Measurements from ENCODE around the gene ZBTB20. TPM values are rescaled to one million over a fixed set of nuclear protein-coding genes. Genes with fewer than 3 reads are reported as not detected.

ZBTB20 gene
- total and polyA plus RNA-seq, 2 experiments from 2014 or later, result 15.7 to 37.3 TPM

GRCh38 chr3:114440700-114441099 lies 706.4 kb downstream of the ZBTB20 start:
- Histone ChIP-seq H3K27me3 (no peaks in the 10 kb centered on the region), H3K4me1 (ENCODE audit: low read depth) (peaks cover 35% of the 10 kb centered on the region), H3K4me3 (no peak overlapping the region), H3K27ac (peak overlapping the region; percentile 37), H3K36me3 (no peaks in the 10 kb centered on the region), H3K9me3 (ENCODE audit: low read depth) (no peaks in the 10 kb centered on the region)
- no peak for TF ChIP-seq CTCF (IDR thresholded peaks at IDR 0.05; ENCODE audit: low read depth, low read length)
- DNase-seq (ENCODE audit: low read depth in 1 of 2, low spot score in 1 of 2), result no peak

- no peak overlapping the region for H3K4me3 ChIP-seq
- no peak for DNase-seq (ENCODE audit: low read depth in 1 of 2, low spot score in 1 of 2)
- no peaks in the 10 kb centered on the region for H3K27me3 ChIP-seq
- no peak overlapping the region for H3K27ac ChIP-seq
- no peak for TF ChIP-seq CTCF (IDR thresholded peaks at IDR 0.05; ENCODE audit: low read depth, low read length)
- no peaks in the 10 kb centered on the region for H3K9me3 ChIP-seq (ENCODE audit: low read depth)
- H3K36me3 ChIP-seq, result no peaks in the 10 kb centered on the region
- H3K4me1 ChIP-seq (ENCODE audit: low read depth), result peaks cover 24% of the 10 kb centered on the region
Observed at GRCh38 chr3:114439284-114439683, 707.8 kb downstream of the ZBTB20 start.

- Histone ChIP-seq H3K27me3 (no peaks in the 10 kb centered on the region), H3K4me1 (ENCODE audit: low read depth) (peaks cover 24% of the 10 kb centered on the region), H3K4me3 (no peak overlapping the region), H3K27ac (no peak overlapping the region), H3K9me3 (ENCODE audit: low read depth) (no peaks in the 10 kb centered on the region), H3K36me3 (no peaks in the 10 kb centered on the region)
- DNase-seq (ENCODE audit: low read depth in 1 of 2, low spot score in 1 of 2), result no peak
- TF ChIP-seq CTCF (IDR thresholded peaks at IDR 0.05; ENCODE audit: low read depth, low read length), result no peak
Observed at GRCh38 chr3:114437897-114438296, 709.2 kb downstream of the ZBTB20 start.

- H3K9me3 ChIP-seq (ENCODE audit: low read depth), result no peaks in the 10 kb centered on the region
- H3K36me3 ChIP-seq, result no peaks in the 10 kb centered on the region
- H3K27me3 ChIP-seq, result no peaks in the 10 kb centered on the region
- peaks cover 12% of the 10 kb centered on the region for H3K4me1 ChIP-seq (ENCODE audit: low read depth)
- peak overlapping the region; percentile 20 for H3K27ac ChIP-seq
- no peak overlapping the region for H3K4me3 ChIP-seq
- no peak for DNase-seq (ENCODE audit: low read depth in 1 of 2, low spot score in 1 of 2)
- TF ChIP-seq CTCF (IDR thresholded peaks at IDR 0.05; ENCODE audit: low read depth, low read length), result no peak
Observed at GRCh38 chr3:114436182-114436581, 710.9 kb downstream of the ZBTB20 start.

GRCh38 chr3:114435386-114436115 lies 711.5 kb downstream of the ZBTB20 start:
- H3K4me1 ChIP-seq (ENCODE audit: low read depth), result peaks cover 6% of the 10 kb centered on the region
- no peaks in the 10 kb centered on the region for H3K36me3 ChIP-seq
- H3K4me3 ChIP-seq, result no peak overlapping the region
- H3K27me3 ChIP-seq, result no peaks in the 10 kb centered on the region
- DNase-seq (ENCODE audit: low read depth in 1 of 2, low spot score in 1 of 2), result no peak
- no peak overlapping the region for H3K27ac ChIP-seq
- TF ChIP-seq CTCF (IDR thresholded peaks at IDR 0.05; ENCODE audit: low read depth, low read length), result no peak
- no peaks in the 10 kb centered on the region for H3K9me3 ChIP-seq (ENCODE audit: low read depth)
